ENCODE results near the gene NWD2. TPM values are rescaled to one million over a fixed set of nuclear protein-coding genes. Genes with fewer than 3 reads are reported as not detected.

NWD2 gene
- total RNA-seq, 1 donor from 2014 or later: 1.5 TPM

DNA sequence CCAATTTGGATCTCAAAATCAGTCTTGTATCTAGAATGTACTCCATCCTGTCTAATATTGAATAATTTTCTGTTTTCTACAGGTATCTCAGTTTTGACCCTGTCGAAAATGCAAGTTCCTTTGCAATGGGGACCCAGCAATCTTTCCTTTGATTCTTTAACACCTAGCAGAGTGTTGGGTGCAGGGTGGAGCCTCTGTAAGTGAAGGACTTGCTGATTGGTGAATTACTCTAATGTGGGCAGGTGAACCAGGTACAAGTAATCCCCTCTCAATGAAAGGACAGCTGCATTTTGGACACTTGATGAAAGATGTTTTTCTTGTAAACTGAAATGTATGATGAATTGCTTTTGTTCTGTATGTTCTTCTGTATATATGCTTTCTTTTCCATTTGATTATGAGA is 54.9 kb downstream of the NWD2 start:
- TF ChIP-seq, protein P1, sequence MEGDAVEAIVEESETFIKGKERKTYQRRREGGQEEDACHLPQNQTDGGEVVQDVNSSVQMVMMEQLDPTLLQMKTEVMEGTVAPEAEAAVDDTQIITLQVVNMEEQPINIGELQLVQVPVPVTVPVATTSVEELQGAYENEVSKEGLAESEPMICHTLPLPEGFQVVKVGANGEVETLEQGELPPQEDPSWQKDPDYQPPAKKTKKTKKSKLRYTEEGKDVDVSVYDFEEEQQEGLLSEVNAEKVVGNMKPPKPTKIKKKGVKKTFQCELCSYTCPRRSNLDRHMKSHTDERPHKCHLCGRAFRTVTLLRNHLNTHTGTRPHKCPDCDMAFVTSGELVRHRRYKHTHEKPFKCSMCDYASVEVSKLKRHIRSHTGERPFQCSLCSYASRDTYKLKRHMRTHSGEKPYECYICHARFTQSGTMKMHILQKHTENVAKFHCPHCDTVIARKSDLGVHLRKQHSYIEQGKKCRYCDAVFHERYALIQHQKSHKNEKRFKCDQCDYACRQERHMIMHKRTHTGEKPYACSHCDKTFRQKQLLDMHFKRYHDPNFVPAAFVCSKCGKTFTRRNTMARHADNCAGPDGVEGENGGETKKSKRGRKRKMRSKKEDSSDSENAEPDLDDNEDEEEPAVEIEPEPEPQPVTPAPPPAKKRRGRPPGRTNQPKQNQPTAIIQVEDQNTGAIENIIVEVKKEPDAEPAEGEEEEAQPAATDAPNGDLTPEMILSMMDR (conservative IDR thresholded peaks at IDR 0.05): no peak
- no peaks in the 10 kb centered on the region for H3K36me3 Mint-ChIP-seq
- no peak for DNase-seq (ENCODE audit: extremely low spot score, unreplicated experiment)

DNA sequence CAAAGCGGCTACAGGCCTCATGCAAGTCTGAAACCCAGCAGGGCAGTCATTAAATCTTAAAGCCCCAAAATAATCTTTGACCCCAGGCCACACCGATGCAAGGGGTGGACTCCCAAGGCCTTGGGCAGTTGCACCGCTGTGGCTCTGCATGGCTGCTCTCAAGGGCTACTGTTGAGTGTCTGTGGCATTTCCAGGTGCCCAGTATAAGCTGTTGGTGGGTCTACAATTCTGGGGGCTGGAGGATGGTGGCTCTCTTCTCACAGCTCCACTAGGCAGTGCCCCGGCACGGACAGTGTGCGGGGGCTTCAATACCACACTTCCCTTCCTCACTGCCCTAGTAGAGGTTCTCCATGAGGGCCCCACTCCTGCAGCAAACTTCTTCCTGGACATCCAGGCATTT is 60.1 kb downstream of the NWD2 start:
- no peaks in the 10 kb centered on the region for H3K27me3 Mint-ChIP-seq
- H3K9me3 Mint-ChIP-seq: no peaks in the 10 kb centered on the region
- H3K4me3 Mint-ChIP-seq: no peak overlapping the region
- H3K27ac Mint-ChIP-seq: no peak overlapping the region
- no peaks in the 10 kb centered on the region for H3K36me3 Mint-ChIP-seq
- TF ChIP-seq, protein P1 (conservative IDR thresholded peaks at IDR 0.05): no peak
- no peaks in the 10 kb centered on the region for H3K4me1 Mint-ChIP-seq (ENCODE audit: unreplicated experiment)
- DNase-seq (ENCODE audit: extremely low spot score, unreplicated experiment): no peak

More for the DNA sequence above, 54.9 kb downstream of the NWD2 start:
- no peak overlapping the region for H3K4me3 Mint-ChIP-seq
- no peaks in the 10 kb centered on the region for H3K4me1 Mint-ChIP-seq (ENCODE audit: unreplicated experiment)
- no peak overlapping the region for H3K27ac Mint-ChIP-seq
- peaks cover 3% of the 10 kb centered on the region for H3K27me3 Mint-ChIP-seq
- H3K9me3 Mint-ChIP-seq: no peaks in the 10 kb centered on the region

DNA sequence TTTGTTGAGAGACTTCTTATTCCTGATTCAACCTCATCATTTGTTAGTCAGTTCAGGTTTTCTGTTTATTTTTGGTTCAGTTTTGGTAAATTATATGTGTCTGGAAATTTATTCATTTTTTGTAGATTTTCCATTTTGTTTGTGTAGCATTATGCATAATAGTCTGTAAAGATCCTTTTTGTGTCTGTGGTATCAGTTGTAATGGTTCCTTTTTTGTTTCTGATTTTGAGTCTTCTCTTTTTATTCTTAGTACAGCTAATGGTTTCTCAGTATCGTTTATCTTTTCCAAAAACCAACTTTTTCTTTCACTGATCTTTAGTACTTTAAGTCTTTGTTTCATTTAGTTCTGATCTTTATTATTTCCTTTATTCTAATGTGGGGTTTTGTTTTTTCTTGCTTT is 61.4 kb downstream of the NWD2 start:
- no peaks in the 10 kb centered on the region for H3K9me3 Mint-ChIP-seq
- DNase-seq (ENCODE audit: extremely low spot score, unreplicated experiment): no peak
- H3K4me3 Mint-ChIP-seq: no peak overlapping the region
- H3K27ac Mint-ChIP-seq: no peak overlapping the region
- no peaks in the 10 kb centered on the region for H3K4me1 Mint-ChIP-seq (ENCODE audit: unreplicated experiment)
- no peaks in the 10 kb centered on the region for H3K27me3 Mint-ChIP-seq
- TF ChIP-seq, protein P1 (conservative IDR thresholded peaks at IDR 0.05): no peak
- no peaks in the 10 kb centered on the region for H3K36me3 Mint-ChIP-seq

DNA sequence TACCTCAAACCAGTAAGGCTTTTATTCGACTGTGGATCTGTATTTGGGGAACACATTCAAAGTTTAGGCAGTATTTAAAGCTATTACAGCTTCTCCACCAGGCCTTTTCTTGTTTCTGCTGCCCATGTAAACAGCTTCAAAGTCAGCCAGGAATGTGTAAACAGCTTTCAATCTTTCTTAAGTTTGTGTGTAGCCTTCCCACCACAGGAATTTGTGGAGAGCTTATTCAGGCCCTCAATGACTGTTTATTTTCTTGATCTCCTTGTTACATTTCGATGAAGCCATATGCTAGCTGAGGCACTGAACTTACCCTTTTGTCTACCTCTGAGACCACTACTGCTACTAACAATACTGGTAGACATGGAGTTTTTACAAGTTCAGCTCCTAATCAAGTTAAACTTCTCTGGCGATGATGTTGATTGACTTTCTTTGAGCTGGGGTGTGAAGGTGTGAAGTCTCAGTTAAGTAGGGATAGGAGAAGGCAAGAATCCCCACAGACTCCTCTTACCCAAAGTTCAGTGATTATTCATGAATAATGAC is 72.6 kb downstream of the NWD2 start:
- no peak for DNase-seq (ENCODE audit: extremely low spot score, unreplicated experiment)
- H3K4me3 Mint-ChIP-seq: no peak overlapping the region
- no peak overlapping the region for H3K27ac Mint-ChIP-seq
- no peaks in the 10 kb centered on the region for H3K9me3 Mint-ChIP-seq
- no peaks in the 10 kb centered on the region for H3K4me1 Mint-ChIP-seq (ENCODE audit: unreplicated experiment)
- H3K36me3 Mint-ChIP-seq: no peaks in the 10 kb centered on the region
- TF ChIP-seq, protein P1 (conservative IDR thresholded peaks at IDR 0.05): no peak
- no peaks in the 10 kb centered on the region for H3K27me3 Mint-ChIP-seq

DNA sequence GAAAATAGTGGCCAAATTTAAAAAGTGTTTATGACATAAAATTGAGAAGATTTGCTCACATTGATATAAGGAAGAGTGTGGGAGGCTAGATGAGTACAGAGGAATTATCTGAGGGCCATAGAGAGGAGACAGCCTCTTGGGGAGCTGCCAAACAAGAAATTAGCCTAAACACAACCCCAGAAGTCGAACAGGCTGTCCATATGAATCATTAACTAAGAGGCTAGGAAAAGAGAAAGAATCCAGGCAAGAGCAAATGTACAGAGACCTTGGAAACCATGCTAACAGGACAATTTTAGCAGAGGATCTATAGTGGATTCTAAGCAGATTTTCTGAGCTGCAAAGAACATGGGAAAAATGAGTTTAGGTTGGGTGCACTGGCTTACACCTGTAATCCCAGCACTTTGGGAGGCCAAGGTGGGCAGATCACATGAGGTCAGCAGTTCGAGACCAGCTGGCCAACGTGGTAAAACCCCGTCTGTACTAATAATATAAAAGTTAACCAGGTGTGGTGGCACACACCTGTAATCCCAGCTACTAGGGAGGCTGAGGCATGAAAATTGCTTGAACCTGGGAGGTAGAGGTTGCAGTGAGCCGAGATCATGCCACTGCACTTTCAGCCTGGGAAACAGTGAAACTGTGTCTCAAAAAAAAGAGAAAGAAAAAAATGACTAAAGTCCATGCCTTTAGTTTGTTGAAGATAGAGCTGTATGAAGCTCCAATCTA is 76.1 kb downstream of the NWD2 start:
- Mint-ChIP-seq H3K36me3 (no peaks in the 10 kb centered on the region), H3K9me3 (no peaks in the 10 kb centered on the region), H3K4me1 (ENCODE audit: unreplicated experiment) (no peaks in the 10 kb centered on the region), H3K4me3 (no peak overlapping the region), H3K27me3 (no peaks in the 10 kb centered on the region), H3K27ac (no peak overlapping the region)
- no peak for DNase-seq (ENCODE audit: extremely low spot score, unreplicated experiment)
- TF ChIP-seq, protein P1 (conservative IDR thresholded peaks at IDR 0.05): no peak
